ENCODE data around the gene CPSF3.

- TF ChIP-seq CTCF (IDR thresholded peaks at IDR 0.05; ENCODE audit: low read depth, low read length) = no peak
- no peak for TF ChIP-seq POLR2A (IDR thresholded peaks at IDR 0.05; ENCODE audit: extremely low read depth, insufficient read length)
- no peak for TF ChIP-seq MAX (IDR thresholded peaks at IDR 0.05; ENCODE audit: low read depth, low read length)
These were observed 33.2 kb upstream of the CPSF3 start for GRCh38 chr2:9390151-9390850.

Data from NB4 (cell line).